ENCODE data around the gene OR6C70.
"Not testable (repeated sequence)": the region's sequence is repeated elsewhere in the genome, so short reads cannot be mapped to it uniquely, and the experiment has no call there.

OR6C70 gene

DNA sequence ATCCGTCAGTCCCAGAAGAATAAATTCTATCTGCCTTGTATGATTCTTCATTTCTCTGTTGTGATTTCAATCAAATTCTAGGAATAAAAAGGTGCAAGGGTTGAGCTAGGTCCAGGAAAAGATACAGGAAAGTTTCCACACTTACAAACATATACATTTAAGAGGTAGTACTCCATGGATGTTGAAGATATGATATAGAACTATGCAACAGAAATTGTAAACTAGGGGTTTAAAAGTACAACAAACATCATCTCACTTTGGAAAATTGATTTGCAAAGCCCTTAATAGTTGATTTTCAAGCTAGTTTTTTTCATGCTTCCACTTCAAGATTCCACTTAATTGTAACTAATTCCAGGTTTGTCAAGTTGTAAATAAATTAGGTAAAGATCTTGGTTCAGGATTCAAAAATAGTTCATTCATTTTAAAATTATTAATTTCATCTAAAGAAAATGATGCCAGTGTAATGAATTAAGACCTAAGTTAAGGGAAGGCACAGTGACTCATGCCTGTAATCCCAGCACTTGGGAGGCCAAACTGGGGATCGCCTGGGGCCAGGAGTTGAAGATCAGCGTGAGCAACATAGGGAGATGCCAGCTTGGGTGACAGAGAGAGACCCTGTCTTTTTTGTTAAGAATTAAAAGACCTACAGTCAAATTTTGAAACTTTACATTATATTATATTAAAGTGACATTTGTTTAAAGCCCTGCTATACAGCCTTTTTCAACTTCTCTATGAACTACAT is at the start of gene OR6C70:
OR6C70 (minus strand) TSS at position 51 of the 742 bp plus-strand sequence; CDS start at position 51, 0 bp downstream.
- DNase-seq: no peak

- no peak for DNase-seq
Measured at GRCh38 chr12:55516391-55516790, 46.5 kb upstream of the OR6C70 start.

DNA sequence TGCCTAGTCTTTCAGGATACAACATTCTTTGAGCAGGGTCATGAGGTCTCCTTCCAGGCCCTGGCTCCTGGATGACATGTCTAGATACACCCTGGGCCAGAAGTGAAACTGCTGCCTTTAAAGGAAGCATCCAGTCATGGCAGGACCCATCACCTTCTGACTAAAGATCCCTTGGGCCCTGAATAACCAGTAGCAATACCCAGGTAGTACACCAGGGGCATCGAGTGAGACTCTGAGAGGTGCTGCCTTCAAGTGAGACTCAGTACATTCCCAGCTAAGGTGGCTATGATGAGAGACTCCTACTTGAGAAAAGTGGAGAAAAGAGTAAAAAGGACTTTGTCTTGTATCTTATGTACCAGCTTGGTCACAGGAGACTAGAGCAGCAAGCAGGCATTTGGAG is 45.8 kb upstream of the OR6C70 start:
- peak; percentile 9 for DNase-seq

- DNase-seq: no peak
Measured at GRCh38 chr12:55501601-55502000, 31.7 kb upstream of the OR6C70 start.

DNA sequence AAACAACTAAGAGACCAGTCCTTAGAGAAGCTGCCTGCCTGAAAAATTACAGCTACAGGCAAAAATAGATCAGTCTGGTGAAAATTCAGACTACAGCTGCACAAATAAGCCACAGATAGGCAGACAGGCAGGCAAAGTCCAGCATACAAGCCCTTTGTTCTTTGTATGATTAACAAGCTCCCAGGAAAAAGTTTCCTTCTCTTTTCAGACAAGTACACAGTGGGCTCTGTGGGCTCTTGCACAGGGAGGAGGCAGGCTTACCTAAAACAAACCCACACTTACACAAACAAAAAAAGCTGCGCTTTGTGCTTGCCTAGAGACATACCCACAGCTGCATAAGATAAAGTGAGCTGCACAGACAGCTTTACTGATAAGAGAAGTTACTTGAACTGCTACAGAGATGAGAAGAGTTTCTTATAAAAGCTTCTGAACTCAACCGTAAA is 29.9 kb upstream of the OR6C70 start:
- no peak for DNase-seq

DNA sequence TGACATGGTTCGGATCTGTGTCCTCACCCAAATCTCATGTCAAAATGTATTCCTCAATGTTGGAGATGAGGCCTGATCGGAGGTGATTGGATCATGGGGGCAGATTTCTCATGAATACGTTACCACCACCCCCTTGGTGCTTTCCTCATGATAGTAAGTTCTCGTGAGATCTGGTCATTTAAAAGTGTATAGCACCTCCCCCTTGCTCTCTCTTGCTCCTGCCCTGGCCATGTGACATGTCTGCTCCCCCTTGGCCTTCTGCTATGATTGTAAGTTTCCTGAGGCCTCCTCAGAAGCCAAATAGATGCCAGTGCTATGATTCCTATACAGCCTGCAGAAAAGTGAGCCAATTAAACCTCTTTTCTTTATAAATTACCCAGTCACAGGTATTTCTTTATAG is 29.3 kb upstream of the OR6C70 start:
- DNase-seq: no peak

- no peak for DNase-seq
Measured at GRCh38 chr12:55495490-55495889, 25.6 kb upstream of the OR6C70 start.

GRCh38 chr12:55492078-55492477 is 22.1 kb upstream of the OR6C70 start, which contains the start of gene OR6C68:
Gene OR6C68 (plus strand): TSS chr12:55492378. CDS start chr12:55492378, 0 bp downstream.
- no peak for DNase-seq

- not testable (repeated sequence) for DNase-seq
Measured at GRCh38 chr12:55484284-55484683, 14.3 kb upstream of the OR6C70 start.

GRCh38 chr12:55479136-55479535 is 9.2 kb upstream of the OR6C70 start:
- not testable (repeated sequence) for DNase-seq

DNA sequence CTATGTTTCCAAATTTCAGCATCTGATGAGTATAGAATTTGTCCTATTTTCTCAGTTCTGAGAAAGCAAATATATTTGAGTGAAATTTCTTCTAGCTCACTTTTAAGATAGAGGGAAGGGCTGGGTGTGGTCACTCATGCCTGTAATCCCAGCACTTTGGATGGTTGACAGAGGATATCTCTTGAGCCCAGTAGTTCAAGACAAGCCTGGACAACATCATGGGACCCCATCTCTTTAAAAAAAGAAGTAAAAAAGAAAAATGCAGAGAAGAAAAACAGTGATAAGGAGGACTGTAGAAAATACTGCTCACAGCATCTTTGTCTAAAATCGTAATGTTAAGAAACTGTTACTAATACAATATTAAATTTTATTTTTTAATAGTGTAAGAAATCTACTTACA is 2.3 kb upstream of the OR6C70 start:
- no peak for DNase-seq

GRCh38 chr12:55469291-55469690 is 647 bp downstream of the OR6C70 start:
- DNase-seq: no peak

- no peak for DNase-seq
Measured at GRCh38 chr12:55467836-55468235, 2.1 kb downstream of the OR6C70 start.

GRCh38 chr12:55464926-55465325 is 5.0 kb downstream of the OR6C70 start:
- DNase-seq: not testable (repeated sequence)

DNA sequence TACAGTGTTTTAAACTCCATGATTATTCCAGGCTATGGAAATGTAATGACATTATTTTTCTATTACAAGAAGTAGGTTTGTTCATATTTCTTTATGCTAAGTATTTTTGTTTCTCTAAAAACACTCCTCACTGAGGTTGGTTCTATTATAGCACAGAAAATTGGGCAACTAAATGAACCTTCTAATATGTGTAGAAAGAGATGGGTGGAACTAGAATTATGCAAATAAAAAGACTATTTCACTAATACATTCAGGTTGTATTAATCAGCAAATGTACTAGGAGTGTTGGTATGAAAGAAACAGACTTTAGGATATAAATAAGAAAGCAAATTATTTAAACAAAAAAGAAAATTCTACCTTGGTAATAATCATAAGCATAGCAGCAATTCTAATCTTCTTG is 21.1 kb downstream of the OR6C70 start:
- no peak for DNase-seq

- DNase-seq: no peak
Measured at GRCh38 chr12:55446326-55446725, 23.6 kb downstream of the OR6C70 start.

DNA sequence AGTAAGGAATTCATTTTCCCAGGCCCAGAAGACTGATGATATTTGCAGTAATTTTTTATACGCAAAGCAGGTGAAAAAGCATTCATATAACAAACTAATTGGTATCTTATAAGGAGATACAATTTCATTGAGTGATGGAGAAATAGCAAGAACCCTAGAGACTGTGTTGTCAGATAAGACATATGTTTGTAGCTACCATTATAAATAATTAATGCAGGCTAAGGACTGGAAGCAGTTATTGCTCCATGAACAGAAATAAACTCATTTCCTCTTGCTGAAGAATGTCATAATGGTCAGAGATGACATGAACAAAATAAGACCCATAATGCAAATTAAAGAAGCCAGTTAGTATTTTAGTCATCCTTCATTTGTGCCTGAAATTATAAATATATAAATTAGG is 24.6 kb downstream of the OR6C70 start:
- DNase-seq: no peak

DNA sequence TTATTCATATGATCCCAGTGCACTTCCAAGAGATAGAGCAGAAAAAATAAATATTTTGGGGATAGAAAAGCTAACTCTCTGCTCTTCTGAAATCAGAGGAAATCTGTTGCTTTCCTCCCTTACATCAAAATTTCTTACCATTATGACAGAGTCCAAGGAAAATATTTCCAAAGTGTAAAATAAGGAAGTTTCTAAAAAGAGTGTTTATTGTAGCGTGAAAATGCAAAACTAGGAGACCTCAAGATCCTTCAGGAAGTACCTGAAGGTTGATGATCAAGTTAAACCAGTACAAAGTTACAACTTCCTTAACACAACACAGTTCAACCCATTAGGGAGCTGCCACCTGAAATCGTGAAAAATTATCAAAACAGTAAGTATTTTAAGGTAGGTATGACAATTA is 26.2 kb downstream of the OR6C70 start, which contains the start of gene OR6C2:
OR6C2 (plus strand) TSS at position 301 of the 400 bp plus-strand sequence. CDS start 8,138 bp downstream, outside the sequence.
- DNase-seq: no peak

DNA sequence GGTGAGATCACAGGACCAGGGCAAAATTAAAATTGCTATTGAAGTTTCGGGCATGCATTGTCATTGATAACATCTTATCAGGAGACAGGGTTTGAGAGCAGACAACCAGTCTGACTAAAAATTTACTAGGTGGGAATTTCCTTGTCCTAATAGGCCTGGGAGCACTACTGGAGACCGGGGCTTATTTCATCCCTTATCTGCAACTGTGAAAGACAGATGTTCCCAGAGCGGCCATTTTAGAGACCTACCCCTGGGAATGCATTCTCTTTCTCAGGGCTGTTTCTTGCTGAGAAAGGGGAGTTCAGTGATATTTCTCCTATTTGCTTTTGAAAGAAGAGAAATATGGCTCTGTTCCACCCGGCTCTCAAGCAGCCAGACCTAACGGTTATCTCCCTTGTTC is 28.7 kb downstream of the OR6C70 start:
- DNase-seq: not testable (repeated sequence)

DNA sequence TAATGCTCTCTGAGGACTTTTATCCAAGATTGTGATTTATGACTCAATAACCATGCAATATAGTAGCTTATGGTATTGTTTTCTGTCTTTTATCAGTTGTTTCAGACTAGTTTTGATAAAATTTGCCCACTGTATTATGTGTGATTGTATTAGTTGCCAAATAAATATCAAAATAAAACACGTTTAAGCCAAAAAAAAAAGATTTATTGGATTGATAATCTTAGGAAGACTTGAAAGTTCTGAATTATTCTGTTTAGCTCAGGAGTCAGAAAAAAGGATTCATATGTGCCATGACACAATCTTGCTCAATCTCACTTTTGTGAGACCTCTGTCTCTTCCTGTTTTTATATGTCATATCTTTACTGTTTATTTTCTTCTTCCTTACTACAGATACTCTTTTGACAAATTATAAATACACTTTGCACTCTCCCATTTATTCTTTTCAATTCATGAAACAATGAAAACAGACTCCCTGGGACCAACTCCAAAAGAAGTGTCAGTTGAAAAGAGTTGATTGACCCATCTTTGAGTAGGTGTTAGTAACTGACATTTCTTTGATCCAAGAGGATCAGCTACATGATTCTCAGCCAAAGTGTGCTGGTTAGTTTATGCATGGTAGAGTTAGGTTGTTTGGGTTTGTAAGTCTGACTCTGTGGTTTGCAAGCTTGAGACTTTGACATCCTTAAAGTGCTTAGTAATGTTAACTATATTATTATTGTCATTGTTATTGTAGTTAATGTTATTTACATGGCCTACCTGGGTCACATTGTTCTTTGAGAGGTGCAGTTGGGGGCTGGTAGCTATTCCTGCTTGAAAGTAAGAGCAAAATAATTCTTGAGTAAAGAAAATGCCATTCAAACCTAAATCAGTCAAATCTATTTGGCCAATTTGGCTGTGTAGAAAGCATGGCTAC is 41.4 kb downstream of the OR6C70 start:
- no peak for DNase-seq

DNA sequence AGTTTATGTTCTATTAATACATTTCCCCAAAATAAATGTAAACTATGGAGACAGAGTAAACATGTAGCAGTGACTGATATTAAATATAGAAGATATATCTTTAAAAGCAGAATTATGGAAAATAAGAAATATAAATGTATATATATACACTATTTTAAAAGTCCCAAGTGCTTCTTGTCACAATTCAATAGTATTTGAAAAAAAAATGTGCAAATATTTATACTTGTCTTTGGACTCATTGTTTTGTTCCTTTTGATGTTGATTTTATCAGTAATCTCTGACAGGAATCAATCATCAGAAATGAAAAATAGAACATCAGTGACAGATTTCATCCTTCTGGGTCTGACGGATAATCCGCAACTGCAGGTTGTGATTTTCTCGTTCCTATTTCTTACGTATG is 44.0 kb downstream of the OR6C70 start, which contains the start of gene OR6C76:
OR6C76 (plus strand) TSS at position 301 of the 400 bp plus-strand sequence; CDS start at position 301, 0 bp downstream.
- DNase-seq: no peak

GRCh38 chr12:55420307-55420962 is 49.5 kb downstream of the OR6C70 start:
- no peak for DNase-seq
